ENCODE results near the gene BCL11A. TPM values are rescaled to one million over a fixed set of nuclear protein-coding genes. Genes with fewer than 3 reads are reported as not detected.
A peak's percentile ranks its signal among the peaks of the same experiment; 100 is the strongest.

Gene BCL11A
- total RNA-seq, 1 experiment from 2014 or later: 91.4 TPM

DNA sequence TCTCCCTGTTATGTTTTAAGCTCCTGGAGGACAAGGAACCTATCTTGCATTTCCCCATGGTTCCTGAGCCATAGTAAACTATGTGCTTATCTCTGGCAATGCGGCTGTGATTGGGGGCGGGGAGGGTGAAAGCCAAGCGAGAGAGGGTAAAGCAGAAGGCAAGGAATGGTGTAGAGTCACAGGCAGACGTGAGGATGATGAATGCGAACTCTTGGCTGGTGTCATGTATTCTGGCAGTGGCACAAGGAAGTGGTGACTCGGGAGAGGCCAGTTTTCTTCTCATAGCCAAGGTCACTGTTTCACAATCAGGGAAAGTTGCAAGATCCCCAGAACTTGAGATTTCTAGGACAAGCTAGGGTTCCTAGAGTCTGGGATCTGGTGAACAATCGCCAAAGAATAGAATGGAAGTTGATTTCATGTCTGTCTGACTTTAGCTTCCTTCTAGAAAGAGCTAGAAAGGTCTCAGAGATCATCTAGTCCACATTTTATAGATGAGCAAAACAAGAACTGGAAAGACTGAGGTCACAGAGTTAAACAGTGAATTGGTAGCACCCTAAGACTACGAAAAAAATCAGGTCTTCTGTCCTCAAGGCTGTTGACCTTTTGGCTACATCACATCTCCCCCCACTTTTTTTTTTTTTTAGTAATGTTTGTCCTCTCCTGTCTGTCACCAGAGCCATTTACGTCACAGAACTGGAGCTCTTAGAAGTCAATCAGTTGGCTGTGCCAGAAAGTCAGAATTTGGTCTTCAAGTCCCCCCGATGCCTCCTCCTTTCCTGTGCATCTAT lies 137.0 kb downstream of the BCL11A start:
- H3K27ac Mint-ChIP-seq: peak overlapping the region in 1 of 3 experiments; percentile 34; a peak in 1 of 7 replicates
- H3K27me3 Mint-ChIP-seq (ENCODE audit: low read depth): peaks cover 23% of the 10 kb centered on the region
- Histone ChIP-seq H3T11ph (ENCODE audit: low read length) (no peak overlapping the region), H2BK120ac (ENCODE audit: low read depth, low read length, poor library complexity, severe bottlenecking) (no peak overlapping the region), H3K4me1 (ENCODE audit: insufficient read depth, low read length) (peaks cover 10% of the 10 kb centered on the region; the same call in 1 of the 2 replicates), H2BK5ac (ENCODE audit: insufficient read length, low read length) (no peak overlapping the region), H3K9me3 (ENCODE audit: control insufficient read depth, low read depth, low read length) (no peaks in the 10 kb centered on the region), H2BK15ac (ENCODE audit: low read depth, low read length) (no peak overlapping the region), H3K23ac (ENCODE audit: insufficient read length, low read depth, low read length) (no peak overlapping the region), H3K4me2 (ENCODE audit: insufficient read depth, insufficient read length, low read length) (peak overlapping the region; percentile 28), H3K9ac (ENCODE audit: extremely low read depth, insufficient read length, low read length) (no peak overlapping the region), H2BK12ac (ENCODE audit: insufficient read length, low read depth, low read length) (no peak overlapping the region), H3K18ac (ENCODE audit: insufficient read length, low read depth, low read length) (no peak overlapping the region), H4K8ac (replicated peaks; ENCODE audit: insufficient read length, low read depth, low read length) (no peak overlapping the region), H3K23me2 (ENCODE audit: insufficient read length, low read depth, low read length, poor library complexity, severe bottlenecking) (no peaks in the 10 kb centered on the region), H3K79me1 (ENCODE audit: insufficient read depth, low read depth, low read length, poor library complexity, severe bottlenecking) (no peaks in the 10 kb centered on the region), H2AFZ (ENCODE audit: low read length) (no peak overlapping the region), H3K14ac (ENCODE audit: insufficient read depth, low read length) (peak overlapping the region; percentile 44; the same call in 1 of the 2 replicates), H4K20me1 (ENCODE audit: control insufficient read depth, insufficient read depth, insufficient read length) (no peaks in the 10 kb centered on the region), H3K79me2 (ENCODE audit: insufficient read depth, low read length) (no peaks in the 10 kb centered on the region), H3K4ac (ENCODE audit: low read depth, low read length) (no peak overlapping the region), H3K27ac (ENCODE audit: insufficient read length, low read depth, low read length) (no peak overlapping the region), H3K56ac (ENCODE audit: insufficient read length, low read depth, low read length) (no peak overlapping the region), H3K27me3 (ENCODE audit: insufficient read depth, low read length) (no peaks in the 10 kb centered on the region), H2BK20ac (ENCODE audit: low read depth, low read length, poor library complexity, severe bottlenecking) (no peak overlapping the region), H2AK5ac (ENCODE audit: insufficient read length, low read length) (no peak overlapping the region), H4K91ac (ENCODE audit: insufficient read length, low read depth, low read length) (no peak overlapping the region), H4K5ac (ENCODE audit: insufficient read length, low read depth, low read length) (no peak overlapping the region)
- TF ChIP-seq, protein P1, sequence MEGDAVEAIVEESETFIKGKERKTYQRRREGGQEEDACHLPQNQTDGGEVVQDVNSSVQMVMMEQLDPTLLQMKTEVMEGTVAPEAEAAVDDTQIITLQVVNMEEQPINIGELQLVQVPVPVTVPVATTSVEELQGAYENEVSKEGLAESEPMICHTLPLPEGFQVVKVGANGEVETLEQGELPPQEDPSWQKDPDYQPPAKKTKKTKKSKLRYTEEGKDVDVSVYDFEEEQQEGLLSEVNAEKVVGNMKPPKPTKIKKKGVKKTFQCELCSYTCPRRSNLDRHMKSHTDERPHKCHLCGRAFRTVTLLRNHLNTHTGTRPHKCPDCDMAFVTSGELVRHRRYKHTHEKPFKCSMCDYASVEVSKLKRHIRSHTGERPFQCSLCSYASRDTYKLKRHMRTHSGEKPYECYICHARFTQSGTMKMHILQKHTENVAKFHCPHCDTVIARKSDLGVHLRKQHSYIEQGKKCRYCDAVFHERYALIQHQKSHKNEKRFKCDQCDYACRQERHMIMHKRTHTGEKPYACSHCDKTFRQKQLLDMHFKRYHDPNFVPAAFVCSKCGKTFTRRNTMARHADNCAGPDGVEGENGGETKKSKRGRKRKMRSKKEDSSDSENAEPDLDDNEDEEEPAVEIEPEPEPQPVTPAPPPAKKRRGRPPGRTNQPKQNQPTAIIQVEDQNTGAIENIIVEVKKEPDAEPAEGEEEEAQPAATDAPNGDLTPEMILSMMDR (conservative IDR thresholded peaks at IDR 0.05): no peak
- no peak overlapping the region for H3K4me3 Mint-ChIP-seq
- H3K4me1 Mint-ChIP-seq: peaks cover 51 to 53% of the 10 kb centered on the region in 2 experiments
- no peak for DNase-seq
- peaks cover 3 to 7% of the 10 kb centered on the region in 2 experiments; a peak in 2 of 5 replicates for H3K9me3 Mint-ChIP-seq
- peaks cover 3 to 5% (median 5%) of the 10 kb centered on the region in 3 experiments; a peak in 6 of 7 replicates for H3K36me3 Mint-ChIP-seq (ENCODE audit: insufficient read depth in 1 of 3, low read depth in 3 of 3)
- no CpG with 5 or more reads among the region's 10 CpGs for WGBS (ENCODE audit: extremely low coverage, insufficient read length, low lambda C conversion rate)
